Panc1 (cell line): ENCODE results near the gene FKBP10. TPM values are rescaled to one million over a fixed set of nuclear protein-coding genes. Genes with fewer than 3 reads are reported as not detected.
A peak's percentile ranks its signal among the peaks of the same experiment; 100 is the strongest.

Experiments
- ATAC-seq: fragments of 200-7000 bp; cut with Tn5 transposase; 2 replicates; pipeline ENCODE4 v1.9.1; 2020; ENCODE audit warnings: mild to moderate bottlenecking, moderate library complexity
- BruUV-seq: library from RNA; stranded (reverse); fragments of 400-500 nt; replicated peaks from 2 replicates; lab custom pipeline; 2021; lab: Mats Ljungman, UMichigan
- CTCF ChIA-PET: fragments of 300-600 bp; sonication (Branson Sonifier 250); formaldehyde crosslinking; loops from one replicate; lab custom pipeline; 2022; ENCODE audit warnings: antibody characterized with exemption; lab: Charles Lee
- POLR2A ChIA-PET: fragments of 300-600 bp; sonication (Branson Sonifier 250); formaldehyde crosslinking; loops from one replicate; lab custom pipeline; 2022; ENCODE audit warnings: antibody characterized with exemption; lab: Charles Lee
- DNase-seq: peaks from one replicate; pipeline ENCODE4 v3.0.0-alpha.2; 2010; ENCODE audit warnings: low read depth, low spot score
- H3K27ac ChIP-seq: 2 replicates; pipeline ENCODE4 v1.5.1; 2011; ENCODE audit warnings: mild to moderate bottlenecking, low read length, inconsistent platforms
- H3K27me3 ChIP-seq: fragments of 200-500 bp; sonication (Bioruptor generic); 2 replicates; pipeline ENCODE4 v1.6.0; 2014; ENCODE audit warnings: low read length, inconsistent platforms; ENCODE audit not compliant: control insufficient read depth, insufficient read depth
- H3K36me3 ChIP-seq: fragments of 200-500 bp; sonication (Bioruptor generic); 2 replicates; pipeline ENCODE4 v1.5.1; 2014; ENCODE audit warnings: inconsistent platforms, mild to moderate bottlenecking, low read length, moderate library complexity; ENCODE audit not compliant: control insufficient read depth, insufficient read depth
- H3K4me1 ChIP-seq: 2 replicates; pipeline ENCODE4 v1.5.1; 2011; ENCODE audit warnings: inconsistent platforms, mild to moderate bottlenecking, low read length, moderate library complexity; ENCODE audit not compliant: control insufficient read depth, insufficient read depth
- H3K4me3 ChIP-seq, 2 experiments: 2 replicates each; pipeline ENCODE4 v1.5.1; 2011 to 2012; ENCODE audit warnings: low read depth in 2 of 2, low read length in 2 of 2, mild to moderate bottlenecking in 2 of 2, inconsistent platforms in 1 of 2, moderate library complexity in 1 of 2
- H3K9me3 ChIP-seq: fragments of 200-500 bp; sonication (Bioruptor generic); 2 replicates; pipeline ENCODE4 v1.5.1; 2014; ENCODE audit warnings: low read depth, mild to moderate bottlenecking, inconsistent platforms, low read length, moderate library complexity; ENCODE audit not compliant: control insufficient read depth, insufficient read depth
- POLR2AphosphoS5 ChIP-seq: IDR thresholded peaks from 2 replicates; pipeline ENCODE4 v1.6.1; 2012; ENCODE audit warnings: mild to moderate bottlenecking, low read depth, low read length, moderate library complexity
- REST ChIP-seq, 2 experiments: IDR thresholded peaks; 2 replicates each; pipeline ENCODE4 v1.6.1; 2011 to 2012; ENCODE audit warnings: low read depth in 2 of 2, control low read depth in 1 of 2, low read length in 1 of 2, mild to moderate bottlenecking in 1 of 2, moderate library complexity in 1 of 2; ENCODE audit not compliant: insufficient read depth in 1 of 2
- SIN3A ChIP-seq: IDR thresholded peaks from 2 replicates; pipeline ENCODE4 v1.6.1; 2012; ENCODE audit warnings: low read depth, mild to moderate bottlenecking, low read length, moderate library complexity, borderline replicate concordance; ENCODE audit not compliant: insufficient read depth
- TCF7L2 ChIP-seq: IDR thresholded peaks from 2 replicates; pipeline ENCODE4 v1.6.1; 2011; ENCODE audit warnings: mild to moderate bottlenecking, low read depth, low read length, inconsistent platforms
- in situ Hi-C: cut with HindIII; loops from 2 replicates; pipeline ENCODE4 v1.10.0; 2016; ENCODE audit warnings: low sequenced_read_pairs, low pct_unique_long_range_greater_than_20kb
- intact Hi-C: fragments of 100-400 bp; cut with micrococcal nuclease; formaldehyde crosslinking; loops from one replicate; pipeline ENCODE4 v1.10.0; 2022; ENCODE audit not compliant: unreplicated experiment
- total RNA-seq: library from RNA; stranded (reverse); gene quantifications from one replicate; pipeline ENCODE4 v1.2.1, GENCODE V29; 2021; ENCODE audit not compliant: unreplicated experiment
- TF ChIP-seq, protein P1 (sequence below): fragments of 450-650 bp; IDR thresholded peaks from 2 replicates; pipeline ENCODE4 v1.5.1; 2017; ENCODE audit warnings: mild to moderate bottlenecking

Gene FKBP10
- total RNA-seq, 1 experiment from 2014 or later, result 190 TPM

GRCh38 chr17:41769985-41770384 lies 42.8 kb upstream of the FKBP10 start:
- ATAC-seq (no peak), DNase-seq (no peak)
- no peaks in the 10 kb centered on the region for H3K27me3 ChIP-seq
- intact Hi-C loops (no loop called here), in situ Hi-C loops (no loop called here)
- ChIA-PET CTCF (no interaction called here), POLR2A (no interaction called here)
- H3K27ac ChIP-seq, result no peak overlapping the region
- peaks cover 23% of the 10 kb centered on the region for H3K4me1 ChIP-seq
- H3K4me3 ChIP-seq, result no peak overlapping the region
- peaks cover 16% of the 10 kb centered on the region for H3K36me3 ChIP-seq
- TF ChIP-seq, protein P1, sequence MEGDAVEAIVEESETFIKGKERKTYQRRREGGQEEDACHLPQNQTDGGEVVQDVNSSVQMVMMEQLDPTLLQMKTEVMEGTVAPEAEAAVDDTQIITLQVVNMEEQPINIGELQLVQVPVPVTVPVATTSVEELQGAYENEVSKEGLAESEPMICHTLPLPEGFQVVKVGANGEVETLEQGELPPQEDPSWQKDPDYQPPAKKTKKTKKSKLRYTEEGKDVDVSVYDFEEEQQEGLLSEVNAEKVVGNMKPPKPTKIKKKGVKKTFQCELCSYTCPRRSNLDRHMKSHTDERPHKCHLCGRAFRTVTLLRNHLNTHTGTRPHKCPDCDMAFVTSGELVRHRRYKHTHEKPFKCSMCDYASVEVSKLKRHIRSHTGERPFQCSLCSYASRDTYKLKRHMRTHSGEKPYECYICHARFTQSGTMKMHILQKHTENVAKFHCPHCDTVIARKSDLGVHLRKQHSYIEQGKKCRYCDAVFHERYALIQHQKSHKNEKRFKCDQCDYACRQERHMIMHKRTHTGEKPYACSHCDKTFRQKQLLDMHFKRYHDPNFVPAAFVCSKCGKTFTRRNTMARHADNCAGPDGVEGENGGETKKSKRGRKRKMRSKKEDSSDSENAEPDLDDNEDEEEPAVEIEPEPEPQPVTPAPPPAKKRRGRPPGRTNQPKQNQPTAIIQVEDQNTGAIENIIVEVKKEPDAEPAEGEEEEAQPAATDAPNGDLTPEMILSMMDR, result no peak
- TF ChIP-seq TCF7L2 (no peak), POLR2AphosphoS5 (no peak), SIN3A (no peak), REST (IDR thresholded peaks at IDR 0.05; ENCODE audit: insufficient read depth in 1 of 2, low read depth in 2 of 2, low read length in 1 of 2) (no peak)
- no TSS peak for BruUV-seq
- no peaks in the 10 kb centered on the region for H3K9me3 ChIP-seq

- in situ Hi-C loops, result no loop called here
- Histone ChIP-seq H3K4me1 (peaks cover 40% of the 10 kb centered on the region), H3K27ac (peak overlapping the region; percentile 18; the same call in 1 of the 2 replicates), H3K27me3 (no peaks in the 10 kb centered on the region), H3K9me3 (no peaks in the 10 kb centered on the region), H3K4me3 (no peak overlapping the region), H3K36me3 (peaks cover 9% of the 10 kb centered on the region; the same call in 1 of the 2 replicates)
- ChIA-PET POLR2A (interaction anchor here (0.5 kb wide), 1 partner anchor 8 kb away, joined by 6 read pairs; no protein-coding TSS in a partner anchor), CTCF (interaction anchor here (1.3 kb wide), 1 partner anchor 15 kb away, joined by 3 read pairs; the partner anchor contains the start of gene JUP)
- no peak for ATAC-seq
- no peak for TF ChIP-seq POLR2AphosphoS5
- no peak for TF ChIP-seq REST (IDR thresholded peaks at IDR 0.05; ENCODE audit: insufficient read depth in 1 of 2, low read depth in 2 of 2, low read length in 1 of 2)
- TF ChIP-seq, protein P1, result no peak
- no peak for TF ChIP-seq TCF7L2
- TF ChIP-seq SIN3A, result no peak
- BruUV-seq, result no TSS peak
- intact Hi-C loops, result no loop called here
- DNase-seq, result no peak
Measured at GRCh38 chr17:41771389-41772206, 41.2 kb upstream of the FKBP10 start.
